H9 (cell line): ENCODE results near the gene PRR7. TPM values are rescaled to one million over a fixed set of nuclear protein-coding genes. Genes with fewer than 3 reads are reported as not detected.
A peak's percentile ranks its signal among the peaks of the same experiment; 100 is the strongest.

Source experiments
- DNase-seq: peaks from one replicate; pipeline ENCODE4 v3.0.0-alpha.2; 2017
- H2AFZ ChIP-seq: one replicate; pipeline ENCODE4 v1.6.1; 2013; ENCODE audit warnings: mild to moderate bottlenecking, low read length, control low read depth, moderate library complexity
- H2AK5ac ChIP-seq: 2 replicates; pipeline ENCODE4 v1.6.1; 2013; ENCODE audit warnings: low read length, control low read depth, mixed read lengths; ENCODE audit not compliant: insufficient read length
- H2BK120ac ChIP-seq: one replicate; pipeline ENCODE4 v1.6.1; 2013; ENCODE audit warnings: low read depth, mild to moderate bottlenecking, low read length, control low read depth, inconsistent platforms; ENCODE audit not compliant: poor library complexity, severe bottlenecking
- H2BK12ac ChIP-seq: 2 replicates; pipeline ENCODE4 v1.6.1; 2013; ENCODE audit warnings: low read length, control low read depth, mixed read lengths, low read depth; ENCODE audit not compliant: insufficient read length
- H2BK15ac ChIP-seq: 2 replicates; pipeline ENCODE4 v1.6.1; 2013; ENCODE audit warnings: low read depth, low read length, control low read depth
- H2BK20ac ChIP-seq: one replicate; pipeline ENCODE4 v1.6.1; 2013; ENCODE audit warnings: low read depth, mild to moderate bottlenecking, low read length, control low read depth, inconsistent platforms; ENCODE audit not compliant: poor library complexity, severe bottlenecking
- H2BK5ac ChIP-seq: 2 replicates; pipeline ENCODE4 v1.6.1; 2013; ENCODE audit warnings: low read length, control low read depth, mixed read lengths; ENCODE audit not compliant: insufficient read length
- H3K14ac ChIP-seq: 2 replicates; pipeline ENCODE4 v1.6.1; 2013; ENCODE audit warnings: low read length, control low read depth; ENCODE audit not compliant: insufficient read depth
- H3K18ac ChIP-seq: 2 replicates; pipeline ENCODE4 v1.6.1; 2013; ENCODE audit warnings: low read depth, mild to moderate bottlenecking, mixed read lengths, low read length, control low read depth; ENCODE audit not compliant: insufficient read length
- H3K23ac ChIP-seq: 2 replicates; pipeline ENCODE4 v1.6.1; 2013; ENCODE audit warnings: low read length, control low read depth, mixed read lengths, low read depth; ENCODE audit not compliant: insufficient read length
- H3K23me2 ChIP-seq: 2 replicates; pipeline ENCODE4 v1.6.1; 2013; ENCODE audit warnings: low read depth, mild to moderate bottlenecking, mixed read lengths, low read length, control low read depth; ENCODE audit not compliant: insufficient read length, poor library complexity, severe bottlenecking
- H3K27ac ChIP-seq: 2 replicates; pipeline ENCODE4 v1.5.1; 2013; ENCODE audit warnings: low read length, control low read depth, mixed read lengths, low read depth; ENCODE audit not compliant: insufficient read length
- H3K27me3 ChIP-seq: 2 replicates; pipeline ENCODE4 v1.6.1; 2013; ENCODE audit warnings: low read length, control low read depth, inconsistent platforms; ENCODE audit not compliant: insufficient read depth
- H3K4ac ChIP-seq: 2 replicates; pipeline ENCODE4 v1.6.1; 2013; ENCODE audit warnings: low read depth, mild to moderate bottlenecking, control low read depth, inconsistent platforms, low read length, moderate library complexity
- H3K4me1 ChIP-seq: 2 replicates; pipeline ENCODE4 v1.6.1; 2013; ENCODE audit warnings: low read length, control low read depth, inconsistent platforms; ENCODE audit not compliant: insufficient read depth
- H3K4me2 ChIP-seq: 2 replicates; pipeline ENCODE4 v1.6.1; 2013; ENCODE audit warnings: low read length, control low read depth, mixed read lengths; ENCODE audit not compliant: insufficient read length, insufficient read depth
- H3K56ac ChIP-seq: 2 replicates; pipeline ENCODE4 v1.6.1; 2013; ENCODE audit warnings: low read depth, mild to moderate bottlenecking, mixed read lengths, low read length, control low read depth; ENCODE audit not compliant: insufficient read length
- H3K79me1 ChIP-seq: 2 replicates; pipeline ENCODE4 v1.6.1; 2013; ENCODE audit warnings: low read depth, mild to moderate bottlenecking, moderate library complexity, low read length, control low read depth, inconsistent platforms; ENCODE audit not compliant: insufficient read depth, poor library complexity, severe bottlenecking
- H3K79me2 ChIP-seq: 2 replicates; pipeline ENCODE4 v1.6.1; 2013; ENCODE audit warnings: low read length, control low read depth, inconsistent platforms; ENCODE audit not compliant: insufficient read depth
- H3K9ac ChIP-seq: 2 replicates; pipeline ENCODE4 v1.6.1; 2013; ENCODE audit warnings: low read length, control low read depth, mixed read lengths; ENCODE audit not compliant: insufficient read length; ENCODE audit errors: extremely low read depth
- H3K9me3 ChIP-seq: one replicate; pipeline ENCODE4 v1.6.1; 2013; ENCODE audit warnings: low read depth, low read length, inconsistent platforms; ENCODE audit not compliant: control insufficient read depth
- H3T11ph ChIP-seq: one replicate; pipeline ENCODE4 v1.6.1; 2013; ENCODE audit warnings: mild to moderate bottlenecking, low read length, control low read depth, inconsistent platforms
- H4K20me1 ChIP-seq: one replicate; pipeline ENCODE4 v1.6.1; 2013; ENCODE audit not compliant: control insufficient read depth, insufficient read length, insufficient read depth
- H4K5ac ChIP-seq: 2 replicates; pipeline ENCODE4 v1.6.1; 2013; ENCODE audit warnings: low read depth, mild to moderate bottlenecking, mixed read lengths, low read length, control low read depth; ENCODE audit not compliant: insufficient read length
- H4K8ac ChIP-seq: replicated peaks from 2 replicates; pipeline ENCODE4 v1.6.1; 2013; ENCODE audit warnings: low read length, control low read depth, mixed read lengths, low read depth; ENCODE audit not compliant: insufficient read length
- H4K91ac ChIP-seq: 2 replicates; pipeline ENCODE4 v1.6.1; 2013; ENCODE audit warnings: low read depth, mild to moderate bottlenecking, moderate library complexity, mixed read lengths, low read length, control low read depth; ENCODE audit not compliant: insufficient read length
- H3K27ac Mint-ChIP-seq, 3 experiments: 2 replicates in 2 of 3; 3 replicates in 1 of 3; pipeline ENCODE4 v1.8.0; 2020 to 2021; ENCODE audit warnings: mixed read lengths in 3 of 3, mild to moderate bottlenecking in 1 of 3, moderate library complexity in 1 of 3
- H3K27me3 Mint-ChIP-seq: 2 replicates; pipeline ENCODE4 v1.8.0; 2021; ENCODE audit warnings: low read depth, mild to moderate bottlenecking, moderate library complexity, mixed read lengths
- H3K36me3 Mint-ChIP-seq, 3 experiments: 2 replicates in 2 of 3; 3 replicates in 1 of 3; pipeline ENCODE4 v1.8.0; 2020 to 2021; ENCODE audit warnings: low read depth in 3 of 3, mixed read lengths in 3 of 3; ENCODE audit not compliant: insufficient read depth in 1 of 3
- H3K4me1 Mint-ChIP-seq, 2 experiments: 2 replicates each; pipeline ENCODE4 v1.8.0; 2020; ENCODE audit warnings: mixed read lengths in 2 of 2
- H3K4me3 Mint-ChIP-seq, 2 experiments: 2 replicates in 1 of 2; 3 replicates in 1 of 2; pipeline ENCODE4 v1.8.0; 2020 to 2021; ENCODE audit warnings: mild to moderate bottlenecking in 2 of 2, mixed read lengths in 2 of 2, moderate library complexity in 1 of 2
- H3K9me3 Mint-ChIP-seq, 2 experiments: 2 replicates in 1 of 2; 3 replicates in 1 of 2; pipeline ENCODE4 v1.8.0; 2020; ENCODE audit warnings: mild to moderate bottlenecking in 2 of 2, mixed read lengths in 2 of 2, moderate library complexity in 1 of 2
- CTCF ChIP-seq: fragments of 200-600 bp; sonication (generic); conservative IDR thresholded peaks from 3 replicates; pipeline ENCODE4 v1.8.0; 2021; ENCODE audit warnings: antibody characterized with exemption, mild to moderate bottlenecking
- WGBS: extraction: QIAGEN DNeasy Blood & Tissue Kit; methylation state at CpG from one replicate; pipeline ENCODE4 v1.1.7; 2013; ENCODE audit warnings: missing lambda C conversion rate, low lambda C conversion rate, mixed read lengths; ENCODE audit not compliant: insufficient read length; ENCODE audit errors: extremely low coverage; 5-methylcytosine and 5-hydroxymethylcytosine counted together
- total RNA-seq: library from RNA; stranded (reverse); gene quantifications from 2 replicates; pipeline ENCODE4 v1.2.1, GENCODE V29; 2021

The PRR7 gene
- total RNA-seq, 1 experiment from 2014 or later, result 9.6 TPM

DNA sequence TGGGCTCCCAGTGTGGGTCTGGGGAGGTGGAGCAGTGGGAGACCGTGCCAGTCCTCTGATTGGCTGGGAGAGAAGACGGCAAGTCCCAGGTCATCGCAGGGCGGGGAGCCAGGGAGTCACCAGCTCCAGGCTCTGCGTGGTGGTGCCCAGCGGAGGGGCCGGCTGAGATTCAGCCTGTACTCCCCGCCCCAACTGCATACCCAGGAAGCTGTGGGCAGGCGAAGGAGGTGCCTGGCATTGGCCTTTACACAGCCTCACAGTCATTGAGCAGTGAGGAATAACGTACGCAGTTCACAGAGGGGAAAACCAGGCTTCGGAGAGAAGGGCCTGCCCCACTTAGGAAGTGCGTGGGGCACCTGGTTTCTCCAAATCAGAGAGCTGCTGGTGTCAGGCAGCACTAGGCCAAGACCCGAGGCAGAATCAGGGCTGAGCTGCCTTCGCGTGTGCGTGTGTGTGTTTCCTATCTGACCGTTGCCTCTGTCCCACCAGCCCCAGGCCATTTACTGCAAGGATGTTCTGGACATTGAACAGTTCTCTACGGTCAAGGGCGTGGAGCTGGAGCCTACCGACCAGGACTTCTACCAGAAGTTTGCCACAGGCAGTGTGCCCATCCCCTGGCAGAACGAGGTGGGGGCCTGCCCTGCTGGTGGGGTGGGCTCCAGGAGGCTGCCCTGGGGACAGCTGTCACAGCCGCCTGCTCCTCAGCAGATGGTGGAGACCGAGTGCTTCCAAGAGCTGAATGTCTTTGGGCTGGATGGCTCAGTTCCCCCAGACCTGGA is 6.2 kb upstream of the PRR7 start:
- H3K4me1 Mint-ChIP-seq, result peaks cover 27 to 37% of the 10 kb centered on the region in 2 experiments
- H3K23ac ChIP-seq, result no peak overlapping the region
- no peaks in the 10 kb centered on the region for H4K20me1 ChIP-seq
- TF ChIP-seq CTCF, result no peak
- no peak overlapping the region for H2BK20ac ChIP-seq
- no peak overlapping the region for H3K14ac ChIP-seq
- H3K23me2 ChIP-seq, result no peaks in the 10 kb centered on the region
- no peak overlapping the region for H2BK5ac ChIP-seq
- no CpG with 5 or more reads among the region's 24 CpGs for WGBS
- no peak overlapping the region for H3K4ac ChIP-seq
- no peaks in the 10 kb centered on the region for H3K79me1 ChIP-seq
- no peak overlapping the region for H2AK5ac ChIP-seq
- no peaks in the 10 kb centered on the region for H3K9me3 ChIP-seq
- peaks cover 24 to 56% (median 50%) of the 10 kb centered on the region in 3 experiments for H3K36me3 Mint-ChIP-seq
- no peaks in the 10 kb centered on the region; the same call in 1 of the 2 replicates for H3K4me1 ChIP-seq
- no peaks in the 10 kb centered on the region; the same call in 1 of the 2 replicates for H3K27me3 ChIP-seq
- no peak overlapping the region for H3K4me2 ChIP-seq
- no peak overlapping the region for H4K91ac ChIP-seq
- no peak overlapping the region for H3K27ac ChIP-seq
- H3T11ph ChIP-seq, result no peak overlapping the region
- H3K9me3 Mint-ChIP-seq, result peaks cover 0 to 3% of the 10 kb centered on the region in 2 experiments; a peak in 1 of 5 replicates
- no peak overlapping the region for H3K9ac ChIP-seq
- H3K18ac ChIP-seq, result no peak overlapping the region
- H3K27ac Mint-ChIP-seq, result peak overlapping the region in 1 of 3 experiments; percentile 19; a peak in 1 of 7 replicates
- peak; percentile 62 for DNase-seq
- H2BK120ac ChIP-seq, result no peak overlapping the region
- H3K56ac ChIP-seq, result no peak overlapping the region
- no peak overlapping the region for H4K8ac ChIP-seq
- peaks cover 9% of the 10 kb centered on the region for H3K27me3 Mint-ChIP-seq
- H4K5ac ChIP-seq, result no peak overlapping the region
- H2BK15ac ChIP-seq, result no peak overlapping the region
- no peak overlapping the region for H3K4me3 Mint-ChIP-seq
- H3K79me2 ChIP-seq, result no peaks in the 10 kb centered on the region
- H2BK12ac ChIP-seq, result no peak overlapping the region
- H2AFZ ChIP-seq, result no peak overlapping the region
